Uterus (tissue), 4 donors: ENCODE data around the gene SNRPF. TPM values are rescaled to one million over a fixed set of nuclear protein-coding genes. Genes with fewer than 3 reads are reported as not detected.

Experiments
- DNase-seq, 2 donors: peaks; one replicate each; pipeline ENCODE4 v3.0.0-alpha.2; 2019 to 2020
- H3K27ac ChIP-seq, 2 donors: fragments of 200-600 bp; sonication (generic); 1 replicate in 1 of 2; 2 replicates in 1 of 2; pipeline ENCODE4 v1.5.1; 2016 to 2018
- H3K27me3 ChIP-seq, 2 donors: fragments of 200-600 bp; sonication (generic); one replicate each; pipeline ENCODE4 v1.5.1; 2018 to 2019; ENCODE audit warnings: control low read depth in 1 of 2
- H3K36me3 ChIP-seq, 2 donors: fragments of 200-600 bp; sonication (generic); one replicate each; pipeline ENCODE4 v1.5.1; 2019; ENCODE audit warnings: control low read depth in 1 of 2
- H3K4me1 ChIP-seq, 2 donors: fragments of 200-600 bp; sonication (generic); one replicate each; pipeline ENCODE4 v1.5.1; 2018 to 2019; ENCODE audit warnings: control low read depth in 1 of 2
- H3K4me3 ChIP-seq, 2 donors: fragments of 200-600 bp; sonication (generic); 1 replicate in 1 of 2; 2 replicates in 1 of 2; pipeline ENCODE4 v1.5.1; 2018 to 2019; ENCODE audit warnings: mild to moderate bottlenecking in 1 of 2
- H3K9me3 ChIP-seq, 2 donors: fragments of 200-600 bp; sonication (generic); one replicate each; pipeline ENCODE4 v1.5.1; 2019; ENCODE audit warnings: control low read depth in 1 of 2
- CTCF ChIP-seq, 4 experiments: fragments of 200-600 bp in 2 of 4; fragments of 450-650 bp in 2 of 4; sonication (generic) in 2 of 4; IDR thresholded peaks; one replicate each; pipeline ENCODE4 v1.5.1; 2016 to 2019; ENCODE audit warnings: antibody characterized with exemption in 4 of 4, mild to moderate bottlenecking in 2 of 4, moderate library complexity in 1 of 4
- POLR2A ChIP-seq, 2 donors: fragments of 450-650 bp; IDR thresholded peaks; one replicate each; pipeline ENCODE4 v1.6.1; 2016; ENCODE audit warnings: antibody characterized with exemption in 2 of 2, mild to moderate bottlenecking in 1 of 2, moderate library complexity in 1 of 2
- intact Hi-C: fragments of 100-400 bp; cut with DNase I; formaldehyde crosslinking; loops from one replicate; pipeline ENCODE4 v1.15.1; 2023; ENCODE audit warnings: low total_unique reads
- total RNA-seq, 4 donors: library from RNA; depleted of rRNA in 3 of 4; stranded (reverse); fragments of >200 nt in 3 of 4; gene quantifications; one replicate each; pipeline versions ENCODE4 v1.1.0 to v1.2.4, GENCODE V29; 2014 to 2023
- donor health status: DM: yes; HTN: yes; CAD: no.

Gene SNRPF
- total RNA-seq, 4 donors from 2014 or later = 0.26 to 23.1 (median 16.1) TPM

- no peak for TF ChIP-seq POLR2A (IDR thresholded peaks at IDR 0.05)
- peak in 3 of 4 experiments; percentile 44 to 53 (median 52) for TF ChIP-seq CTCF (IDR thresholded peaks at IDR 0.05)
- DNase-seq = peak in 1 of 2 donors; percentile 19
- intact Hi-C loops = no loop called here
These were observed 38.6 kb upstream of the SNRPF start for GRCh38 chr12:95820096-95820703.

GRCh38 chr12:95829395-95829794 is 29.4 kb upstream of the SNRPF start:
- intact Hi-C loops = no loop called here
- H3K4me3 ChIP-seq = no peak overlapping the region
- TF ChIP-seq POLR2A (IDR thresholded peaks at IDR 0.05) (no peak), CTCF (IDR thresholded peaks at IDR 0.05) (no peak)
- no peaks in the 10 kb centered on the region for H3K9me3 ChIP-seq
- H3K4me1 ChIP-seq = no peaks in the 10 kb centered on the region
- H3K27ac ChIP-seq = no peak overlapping the region
- DNase-seq = no peak
- no peaks in the 10 kb centered on the region for H3K27me3 ChIP-seq
- H3K36me3 ChIP-seq = no peaks in the 10 kb centered on the region

More at GRCh38 chr12:95820096-95820703, 38.6 kb upstream of the SNRPF start:
- Histone ChIP-seq H3K27ac (no peak overlapping the region), H3K9me3 (no peaks in the 10 kb centered on the region), H3K4me3 (no peak overlapping the region), H3K27me3 (no peaks in the 10 kb centered on the region), H3K4me1 (no peaks in the 10 kb centered on the region), H3K36me3 (no peaks in the 10 kb centered on the region)

- Histone ChIP-seq H3K4me1 (no peaks in the 10 kb centered on the region), H3K4me3 (no peak overlapping the region), H3K27me3 (no peaks in the 10 kb centered on the region), H3K36me3 (no peaks in the 10 kb centered on the region), H3K27ac (no peak overlapping the region), H3K9me3 (no peaks in the 10 kb centered on the region)
- no peak for DNase-seq
- intact Hi-C loops = no loop called here
- no peak for TF ChIP-seq CTCF (IDR thresholded peaks at IDR 0.05)
- no peak for TF ChIP-seq POLR2A (IDR thresholded peaks at IDR 0.05)
These were observed 28.2 kb upstream of the SNRPF start for GRCh38 chr12:95830335-95831089.

GRCh38 chr12:95834572-95834971 is 24.2 kb upstream of the SNRPF start:
- Histone ChIP-seq H3K27ac (no peak overlapping the region), H3K4me1 (no peaks in the 10 kb centered on the region), H3K4me3 (no peak overlapping the region), H3K9me3 (no peaks in the 10 kb centered on the region), H3K36me3 (no peaks in the 10 kb centered on the region), H3K27me3 (no peaks in the 10 kb centered on the region)
- TF ChIP-seq CTCF (IDR thresholded peaks at IDR 0.05) = no peak
- TF ChIP-seq POLR2A (IDR thresholded peaks at IDR 0.05) = no peak
- no peak for DNase-seq
- intact Hi-C loops = no loop called here

GRCh38 chr12:95836185-95836609 is 22.6 kb upstream of the SNRPF start:
- Histone ChIP-seq H3K4me3 (no peak overlapping the region), H3K27me3 (no peaks in the 10 kb centered on the region), H3K9me3 (no peaks in the 10 kb centered on the region), H3K36me3 (no peaks in the 10 kb centered on the region), H3K4me1 (no peaks in the 10 kb centered on the region), H3K27ac (no peak overlapping the region)
- no peak for DNase-seq
- intact Hi-C loops = no loop called here
- TF ChIP-seq POLR2A (IDR thresholded peaks at IDR 0.05) = no peak
- TF ChIP-seq CTCF (IDR thresholded peaks at IDR 0.05) = no peak
